WTC11 (cell line): ENCODE measurements around the gene MYO7B. TPM values are rescaled to one million over a fixed set of nuclear protein-coding genes. Genes with fewer than 3 reads are reported as not detected.

Experiments
- ATAC-seq: fragments of 200-7000 bp; cut with Tn5 transposase; 2 replicates; pipeline ENCODE4 v1.10.0; 2021; ENCODE audit warnings: mild to moderate bottlenecking, moderate library complexity
- CTCF ChIA-PET: fragments of 300-600 bp; sonication (Branson Sonifier 250); formaldehyde crosslinking; loops from one replicate; lab custom pipeline; 2021; ENCODE audit warnings: antibody characterized with exemption; lab: Charles Lee
- POLR2A ChIA-PET: fragments of 350-600 bp; sonication (Branson Sonifier 250); formaldehyde crosslinking; loops from one replicate; lab custom pipeline; 2021; ENCODE audit warnings: antibody characterized with exemption; lab: Charles Lee
- DNase-seq: peaks from one replicate; pipeline ENCODE4 v3.0.0; 2021; ENCODE audit warnings: low spot score
- H3K27ac Mint-ChIP-seq: 2 replicates; pipeline ENCODE4 v1.8.0; 2021; ENCODE audit warnings: mixed read lengths
- H3K27me3 Mint-ChIP-seq: 2 replicates; pipeline ENCODE4 v1.8.0; 2021; ENCODE audit warnings: low read depth, mild to moderate bottlenecking, moderate library complexity, mixed read lengths
- H3K36me3 Mint-ChIP-seq: 2 replicates; pipeline ENCODE4 v1.8.0; 2021; ENCODE audit warnings: mixed read lengths
- H3K4me1 Mint-ChIP-seq: 2 replicates; pipeline ENCODE4 v1.8.0; 2022; ENCODE audit warnings: mixed read lengths
- H3K4me3 Mint-ChIP-seq: 2 replicates; pipeline ENCODE4 v1.8.0; 2021; ENCODE audit warnings: mild to moderate bottlenecking, moderate library complexity, mixed read lengths
- H3K9me3 Mint-ChIP-seq: 2 replicates; pipeline ENCODE4 v1.8.0; 2021; ENCODE audit warnings: mixed read lengths
- CREB1 ChIP-seq: sonication (generic); formaldehyde crosslinking; IDR thresholded peaks from 2 replicates; pipeline ENCODE4 v1.8.0; 2023; ENCODE audit warnings: mild to moderate bottlenecking, missing genetic modification reagents
- CTCF ChIP-seq: fragments of 200-600 bp; IDR thresholded peaks from 2 replicates; pipeline ENCODE4 v1.8.0; 2022; ENCODE audit warnings: antibody characterized with exemption
- ELF4 ChIP-seq: sonication (generic); formaldehyde crosslinking; IDR thresholded peaks from 2 replicates; pipeline ENCODE4 v1.8.1; 2022; ENCODE audit warnings: low read depth, mild to moderate bottlenecking, moderate library complexity, missing genetic modification reagents
- GABPB1 ChIP-seq: sonication (generic); formaldehyde crosslinking; IDR thresholded peaks from 2 replicates; pipeline ENCODE4 v1.8.1; 2023; ENCODE audit warnings: mild to moderate bottlenecking, missing genetic modification reagents
- JUN ChIP-seq: sonication (generic); formaldehyde crosslinking; IDR thresholded peaks from 2 replicates; pipeline ENCODE4 v1.8.0; 2023; ENCODE audit warnings: mild to moderate bottlenecking, missing genetic modification reagents
- MLX ChIP-seq: sonication (generic); formaldehyde crosslinking; IDR thresholded peaks from 2 replicates; pipeline ENCODE4 v1.8.1; 2023; ENCODE audit warnings: mild to moderate bottlenecking, missing genetic modification reagents, moderate library complexity
- NFE2L1 ChIP-seq: sonication (generic); formaldehyde crosslinking; IDR thresholded peaks from 2 replicates; pipeline ENCODE4 v1.8.1; 2023; ENCODE audit warnings: missing genetic modification reagents
- RELA ChIP-seq: sonication (generic); formaldehyde crosslinking; IDR thresholded peaks from 2 replicates; pipeline ENCODE4 v1.8.1; 2022; ENCODE audit warnings: missing genetic modification reagents, mild to moderate bottlenecking, borderline replicate concordance
- RORB ChIP-seq: fragments of 250-450 bp; sonication (Bioruptor Pico); IDR thresholded peaks from 2 replicates; pipeline ENCODE4 v1.9.0; 2021; ENCODE audit warnings: mild to moderate bottlenecking
- SOX15 ChIP-seq: fragments of 250-450 bp; sonication (Bioruptor Pico); IDR thresholded peaks from 2 replicates; pipeline ENCODE4 v1.9.0; 2021; ENCODE audit warnings: mild to moderate bottlenecking
- TEAD4 ChIP-seq: sonication (generic); formaldehyde crosslinking; IDR thresholded peaks from 2 replicates; pipeline ENCODE4 v1.8.0; 2022; ENCODE audit warnings: mild to moderate bottlenecking, missing genetic modification reagents
- ZBTB21 ChIP-seq: sonication (generic); formaldehyde crosslinking; IDR thresholded peaks from 2 replicates; pipeline ENCODE4 v1.8.1; 2023; ENCODE audit warnings: mild to moderate bottlenecking, missing genetic modification reagents, borderline replicate concordance
- ZNF138 ChIP-seq: sonication (generic); formaldehyde crosslinking; conservative IDR thresholded peaks from 2 replicates; pipeline ENCODE4 v1.8.1; 2022; ENCODE audit warnings: mild to moderate bottlenecking, moderate library complexity, missing genetic modification reagents
- ZNF232 ChIP-seq: sonication (generic); formaldehyde crosslinking; IDR thresholded peaks from 2 replicates; pipeline ENCODE4 v1.8.0; 2022; ENCODE audit warnings: mild to moderate bottlenecking, missing genetic modification reagents
- ZNF317 ChIP-seq: sonication (generic); formaldehyde crosslinking; IDR thresholded peaks from 2 replicates; pipeline ENCODE4 v1.8.1; 2023; ENCODE audit warnings: low read depth, mild to moderate bottlenecking, moderate library complexity, missing genetic modification reagents, borderline replicate concordance
- ZNF423 ChIP-seq: fragments of 250-450 bp; sonication (Bioruptor Pico); IDR thresholded peaks from 2 replicates; pipeline ENCODE4 v2.1.2; 2022; ENCODE audit warnings: mild to moderate bottlenecking, moderate library complexity
- ZNF512 ChIP-seq: sonication (generic); formaldehyde crosslinking; IDR thresholded peaks from 2 replicates; pipeline ENCODE4 v1.8.1; 2022; ENCODE audit warnings: missing genetic modification reagents, borderline replicate concordance
- total RNA-seq: library from RNA; stranded (reverse); gene quantifications from 3 replicates; pipeline ENCODE4 v1.2.3, GENCODE V29; 2021
- TF ChIP-seq, protein P1 (sequence below): sonication (generic); formaldehyde crosslinking; IDR thresholded peaks from 2 replicates; pipeline ENCODE4 v1.8.0; 2022; ENCODE audit warnings: missing genetic modification reagents
- TF ChIP-seq, protein P2 (sequence below): fragments of 250-450 bp; sonication (Bioruptor Pico); IDR thresholded peaks from 2 replicates; pipeline ENCODE4 v1.9.0; 2021; ENCODE audit warnings: mild to moderate bottlenecking
- TF ChIP-seq, protein P3 (sequence below): sonication (generic); formaldehyde crosslinking; IDR thresholded peaks from 2 replicates; pipeline ENCODE4 v1.8.0; 2022; ENCODE audit warnings: mild to moderate bottlenecking, missing genetic modification reagents
- TF ChIP-seq, protein P4 (sequence below): sonication (generic); formaldehyde crosslinking; IDR thresholded peaks from 2 replicates; pipeline ENCODE4 v1.8.0; 2022; ENCODE audit warnings: mild to moderate bottlenecking, missing genetic modification reagents
- TF ChIP-seq, protein P5 (sequence below): fragments of 250-450 bp; sonication (Bioruptor Pico); IDR thresholded peaks from 2 replicates; pipeline ENCODE4 v1.8.0; 2021; ENCODE audit warnings: mild to moderate bottlenecking
- TF ChIP-seq, protein P6 (sequence below): sonication (generic); formaldehyde crosslinking; IDR thresholded peaks from 2 replicates; pipeline ENCODE4 v1.8.0; 2023; ENCODE audit warnings: missing genetic modification reagents

MYO7B gene
- total RNA-seq, 1 experiment from 2014 or later: not detected

DNA sequence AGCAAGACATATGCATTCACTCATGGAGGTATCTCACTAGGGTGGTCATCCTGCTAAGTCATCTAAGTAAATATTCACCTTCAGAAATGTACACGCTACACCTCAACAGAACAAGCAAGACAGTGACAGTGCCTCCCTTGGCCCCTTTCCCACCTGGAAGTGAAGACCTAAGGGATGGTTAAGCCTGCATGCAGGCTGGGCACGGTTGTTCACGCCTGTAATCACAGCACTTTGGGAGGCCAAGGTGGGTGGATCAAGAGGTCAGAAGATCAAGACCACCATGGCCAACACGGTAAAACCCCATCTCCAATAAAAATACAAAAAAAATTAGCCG is 135.4 kb downstream of the MYO7B start:
- DNase-seq: no peak
- no peak overlapping the region for H3K27ac Mint-ChIP-seq
- CTCF ChIA-PET: no interaction called here
- H3K36me3 Mint-ChIP-seq: no peaks in the 10 kb centered on the region
- TF ChIP-seq, protein P1, sequence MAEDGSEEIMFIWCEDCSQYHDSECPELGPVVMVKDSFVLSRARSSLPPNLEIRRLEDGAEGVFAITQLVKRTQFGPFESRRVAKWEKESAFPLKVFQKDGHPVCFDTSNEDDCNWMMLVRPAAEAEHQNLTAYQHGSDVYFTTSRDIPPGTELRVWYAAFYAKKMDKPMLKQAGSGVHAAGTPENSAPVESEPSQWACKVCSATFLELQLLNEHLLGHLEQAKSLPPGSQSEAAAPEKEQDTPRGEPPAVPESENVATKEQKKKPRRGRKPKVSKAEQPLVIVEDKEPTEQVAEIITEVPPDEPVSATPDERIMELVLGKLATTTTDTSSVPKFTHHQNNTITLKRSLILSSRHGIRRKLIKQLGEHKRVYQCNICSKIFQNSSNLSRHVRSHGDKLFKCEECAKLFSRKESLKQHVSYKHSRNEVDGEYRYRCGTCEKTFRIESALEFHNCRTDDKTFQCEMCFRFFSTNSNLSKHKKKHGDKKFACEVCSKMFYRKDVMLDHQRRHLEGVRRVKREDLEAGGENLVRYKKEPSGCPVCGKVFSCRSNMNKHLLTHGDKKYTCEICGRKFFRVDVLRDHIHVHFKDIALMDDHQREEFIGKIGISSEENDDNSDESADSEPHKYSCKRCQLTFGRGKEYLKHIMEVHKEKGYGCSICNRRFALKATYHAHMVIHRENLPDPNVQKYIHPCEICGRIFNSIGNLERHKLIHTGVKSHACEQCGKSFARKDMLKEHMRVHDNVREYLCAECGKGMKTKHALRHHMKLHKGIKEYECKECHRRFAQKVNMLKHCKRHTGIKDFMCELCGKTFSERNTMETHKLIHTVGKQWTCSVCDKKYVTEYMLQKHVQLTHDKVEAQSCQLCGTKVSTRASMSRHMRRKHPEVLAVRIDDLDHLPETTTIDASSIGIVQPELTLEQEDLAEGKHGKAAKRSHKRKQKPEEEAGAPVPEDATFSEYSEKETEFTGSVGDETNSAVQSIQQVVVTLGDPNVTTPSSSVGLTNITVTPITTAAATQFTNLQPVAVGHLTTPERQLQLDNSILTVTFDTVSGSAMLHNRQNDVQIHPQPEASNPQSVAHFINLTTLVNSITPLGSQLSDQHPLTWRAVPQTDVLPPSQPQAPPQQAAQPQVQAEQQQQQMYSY (CRISPR knock-in tag): no peak
- no peak for TF ChIP-seq SOX15 (CRISPR knock-in tag)
- no peak for TF ChIP-seq ZNF423 (CRISPR knock-in tag)
- no peak for TF ChIP-seq CREB1 (CRISPR knock-in tag)
- no peak for TF ChIP-seq GABPB1 (CRISPR knock-in tag)
- TF ChIP-seq RELA (CRISPR knock-in tag): no peak
- TF ChIP-seq ZBTB21: no peak
- TF ChIP-seq RORB (CRISPR knock-in tag): no peak
- TF ChIP-seq JUN (CRISPR knock-in tag): no peak
- no peak for TF ChIP-seq ELF4
- TF ChIP-seq ZNF138 (CRISPR knock-in tag): no peak
- TF ChIP-seq, protein P2, sequence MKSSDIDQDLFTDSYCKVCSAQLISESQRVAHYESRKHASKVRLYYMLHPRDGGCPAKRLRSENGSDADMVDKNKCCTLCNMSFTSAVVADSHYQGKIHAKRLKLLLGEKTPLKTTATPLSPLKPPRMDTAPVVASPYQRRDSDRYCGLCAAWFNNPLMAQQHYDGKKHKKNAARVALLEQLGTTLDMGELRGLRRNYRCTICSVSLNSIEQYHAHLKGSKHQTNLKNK (CRISPR knock-in tag): no peak
- TF ChIP-seq ZNF512: no peak
- TF ChIP-seq ZNF317 (CRISPR knock-in tag): no peak
- TF ChIP-seq ZNF232 (CRISPR knock-in tag): no peak
- no peak for TF ChIP-seq NFE2L1 (CRISPR knock-in tag)
- no peak overlapping the region for H3K4me3 Mint-ChIP-seq
- POLR2A ChIA-PET: no interaction called here
- peaks cover 40% of the 10 kb centered on the region for H3K27me3 Mint-ChIP-seq
- no peak for ATAC-seq
- H3K4me1 Mint-ChIP-seq: peaks cover 6% of the 10 kb centered on the region
- H3K9me3 Mint-ChIP-seq: no peaks in the 10 kb centered on the region

DNA sequence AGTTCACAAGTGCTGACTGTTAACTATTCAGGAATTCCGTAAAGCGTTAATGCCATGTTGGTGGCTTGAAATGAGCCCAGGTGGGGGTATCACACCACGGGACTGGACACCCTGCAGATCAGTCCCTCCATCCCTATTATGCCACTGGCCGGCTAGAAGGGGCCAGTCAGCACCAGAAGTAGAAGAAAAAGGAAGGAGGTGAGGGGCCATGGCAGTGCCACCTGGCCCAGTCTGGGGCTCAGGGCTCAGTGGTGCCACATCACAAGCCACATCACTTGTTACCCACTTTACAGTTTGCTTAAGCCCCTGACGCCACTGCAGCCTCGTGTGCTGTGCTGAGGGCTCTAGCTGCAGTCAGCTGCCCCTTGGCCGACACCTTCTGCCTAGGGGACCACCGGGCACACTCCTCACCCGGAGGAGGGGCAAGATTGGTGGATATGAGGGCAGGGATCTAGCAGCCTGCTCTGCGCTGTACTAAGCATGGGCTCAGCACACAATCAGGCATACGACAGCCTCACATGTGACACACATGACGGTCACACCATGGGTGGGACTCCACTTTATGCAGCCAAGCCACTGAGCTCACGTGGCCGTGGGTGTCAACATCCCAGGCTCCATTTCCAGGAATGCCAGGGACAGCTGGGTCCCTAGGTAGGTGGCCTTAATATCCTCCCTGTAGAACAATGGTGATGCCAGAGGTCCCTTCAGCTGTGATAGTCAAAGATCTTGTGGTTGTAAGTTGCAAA is 136.2 kb downstream of the MYO7B start:
- ATAC-seq (no peak), DNase-seq (no peak)
- Mint-ChIP-seq H3K36me3 (no peaks in the 10 kb centered on the region), H3K27ac (no peak overlapping the region), H3K27me3 (peaks cover 42% of the 10 kb centered on the region), H3K4me1 (peaks cover 9% of the 10 kb centered on the region), H3K9me3 (no peaks in the 10 kb centered on the region), H3K4me3 (no peak overlapping the region)
- CTCF ChIA-PET: interaction anchor here (5.8 kb wide), 1 partner anchor 80 kb away, joined by 46 read pairs; no protein-coding TSS in a partner anchor
- POLR2A ChIA-PET: no interaction called here
- TF ChIP-seq TEAD4 (no peak), MLX (no peak), ZNF317 (CRISPR knock-in tag) (no peak), CTCF (no peak)
- TF ChIP-seq, protein P3, sequence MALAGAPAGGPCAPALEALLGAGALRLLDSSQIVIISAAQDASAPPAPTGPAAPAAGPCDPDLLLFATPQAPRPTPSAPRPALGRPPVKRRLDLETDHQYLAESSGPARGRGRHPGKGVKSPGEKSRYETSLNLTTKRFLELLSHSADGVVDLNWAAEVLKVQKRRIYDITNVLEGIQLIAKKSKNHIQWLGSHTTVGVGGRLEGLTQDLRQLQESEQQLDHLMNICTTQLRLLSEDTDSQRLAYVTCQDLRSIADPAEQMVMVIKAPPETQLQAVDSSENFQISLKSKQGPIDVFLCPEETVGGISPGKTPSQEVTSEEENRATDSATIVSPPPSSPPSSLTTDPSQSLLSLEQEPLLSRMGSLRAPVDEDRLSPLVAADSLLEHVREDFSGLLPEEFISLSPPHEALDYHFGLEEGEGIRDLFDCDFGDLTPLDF (CRISPR knock-in tag): no peak
- TF ChIP-seq, protein P4, sequence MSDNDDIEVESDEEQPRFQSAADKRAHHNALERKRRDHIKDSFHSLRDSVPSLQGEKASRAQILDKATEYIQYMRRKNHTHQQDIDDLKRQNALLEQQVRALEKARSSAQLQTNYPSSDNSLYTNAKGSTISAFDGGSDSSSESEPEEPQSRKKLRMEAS (CRISPR knock-in tag): no peak
- TF ChIP-seq, protein P5, sequence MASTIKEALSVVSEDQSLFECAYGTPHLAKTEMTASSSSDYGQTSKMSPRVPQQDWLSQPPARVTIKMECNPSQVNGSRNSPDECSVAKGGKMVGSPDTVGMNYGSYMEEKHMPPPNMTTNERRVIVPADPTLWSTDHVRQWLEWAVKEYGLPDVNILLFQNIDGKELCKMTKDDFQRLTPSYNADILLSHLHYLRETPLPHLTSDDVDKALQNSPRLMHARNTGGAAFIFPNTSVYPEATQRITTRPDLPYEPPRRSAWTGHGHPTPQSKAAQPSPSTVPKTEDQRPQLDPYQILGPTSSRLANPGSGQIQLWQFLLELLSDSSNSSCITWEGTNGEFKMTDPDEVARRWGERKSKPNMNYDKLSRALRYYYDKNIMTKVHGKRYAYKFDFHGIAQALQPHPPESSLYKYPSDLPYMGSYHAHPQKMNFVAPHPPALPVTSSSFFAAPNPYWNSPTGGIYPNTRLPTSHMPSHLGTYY: no peak
- TF ChIP-seq, protein P6, sequence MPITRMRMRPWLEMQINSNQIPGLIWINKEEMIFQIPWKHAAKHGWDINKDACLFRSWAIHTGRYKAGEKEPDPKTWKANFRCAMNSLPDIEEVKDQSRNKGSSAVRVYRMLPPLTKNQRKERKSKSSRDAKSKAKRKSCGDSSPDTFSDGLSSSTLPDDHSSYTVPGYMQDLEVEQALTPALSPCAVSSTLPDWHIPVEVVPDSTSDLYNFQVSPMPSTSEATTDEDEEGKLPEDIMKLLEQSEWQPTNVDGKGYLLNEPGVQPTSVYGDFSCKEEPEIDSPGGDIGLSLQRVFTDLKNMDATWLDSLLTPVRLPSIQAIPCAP (CRISPR knock-in tag): no peak
